ENCODE results near the gene SESN1.
A peak's percentile ranks its signal among the peaks of the same experiment; 100 is the strongest.
"Not testable (repeated sequence)": the region's sequence is repeated elsewhere in the genome, so short reads cannot be mapped to it uniquely, and the experiment has no call there.

SESN1 gene

GRCh38 chr6:109084146-109084545 lies 10.5 kb downstream of the SESN1 start:
- not testable (repeated sequence) for H3K4me3 Mint-ChIP-seq, H3K27me3 Mint-ChIP-seq, H3K27ac Mint-ChIP-seq

DNA sequence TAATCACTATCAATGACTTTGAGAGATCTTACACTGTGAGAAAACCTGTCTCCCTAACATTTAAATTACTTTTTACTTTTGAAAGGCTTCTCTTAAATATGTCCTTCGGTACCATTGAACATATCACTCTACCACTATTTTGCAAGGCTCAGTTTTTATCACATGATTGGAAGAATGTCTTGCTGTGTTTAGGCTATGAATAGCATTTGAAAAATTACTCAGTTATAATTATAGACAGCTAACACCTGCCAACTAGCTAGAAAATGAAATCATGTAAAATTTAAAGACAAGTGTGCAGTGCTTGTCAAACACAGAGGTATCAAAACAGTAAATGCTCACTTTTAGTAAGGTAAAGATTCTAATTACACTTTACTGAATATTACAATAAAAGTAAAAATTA lies 11.0 kb downstream of the SESN1 start:
- no peak for DNase-seq
- Mint-ChIP-seq H3K4me1 (peaks cover 4 to 12% of the 10 kb centered on the region in 2 donors), H3K36me3 (peaks cover 4 to 5% of the 10 kb centered on the region in 2 donors), H3K9me3 (no peaks in the 10 kb centered on the region), H3K4me3 (no peak overlapping the region), H3K27me3 (no peaks in the 10 kb centered on the region), H3K27ac (no peak overlapping the region)
- peak in 1 of 2 donors; percentile 42 for ATAC-seq (replicated peaks)

More at GRCh38 chr6:109084146-109084545, 10.5 kb downstream of the SESN1 start:
- not testable (repeated sequence) for H3K36me3 Mint-ChIP-seq; H3K9me3 Mint-ChIP-seq; ATAC-seq (replicated peaks); DNase-seq
- H3K4me1 Mint-ChIP-seq = peaks cover 4 to 17% of the 10 kb centered on the region in 2 donors

DNA sequence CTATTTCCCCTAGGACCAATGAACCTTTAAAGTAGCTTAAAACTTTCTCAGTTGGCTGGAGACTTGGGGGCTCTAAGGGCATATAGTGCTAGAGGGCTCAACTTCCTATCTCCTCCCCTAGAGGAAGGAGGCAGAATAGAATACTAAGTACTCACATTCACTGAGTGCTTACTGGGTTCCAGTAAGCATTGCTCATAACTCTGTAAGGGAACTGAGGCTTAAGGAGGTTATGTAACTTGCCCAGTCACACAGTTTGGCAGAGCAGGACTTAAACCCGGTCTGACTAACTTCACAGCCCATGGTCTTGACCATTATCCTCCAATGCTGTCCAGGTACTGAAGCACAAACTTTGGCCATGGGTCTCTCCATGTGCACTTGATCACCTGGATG lies 12.5 kb downstream of the SESN1 start:
- Mint-ChIP-seq H3K36me3 (peaks cover 4% of the 10 kb centered on the region in 2 donors), H3K27me3 (no peaks in the 10 kb centered on the region), H3K27ac (no peak overlapping the region), H3K4me1 (peaks cover 0 to 7% of the 10 kb centered on the region in 2 donors), H3K4me3 (peak overlapping the region in 1 of 2 donors; percentile 14), H3K9me3 (no peaks in the 10 kb centered on the region)
- ATAC-seq (replicated peaks) (peak in 1 of 2 donors; percentile 42), DNase-seq (no peak)

DNA sequence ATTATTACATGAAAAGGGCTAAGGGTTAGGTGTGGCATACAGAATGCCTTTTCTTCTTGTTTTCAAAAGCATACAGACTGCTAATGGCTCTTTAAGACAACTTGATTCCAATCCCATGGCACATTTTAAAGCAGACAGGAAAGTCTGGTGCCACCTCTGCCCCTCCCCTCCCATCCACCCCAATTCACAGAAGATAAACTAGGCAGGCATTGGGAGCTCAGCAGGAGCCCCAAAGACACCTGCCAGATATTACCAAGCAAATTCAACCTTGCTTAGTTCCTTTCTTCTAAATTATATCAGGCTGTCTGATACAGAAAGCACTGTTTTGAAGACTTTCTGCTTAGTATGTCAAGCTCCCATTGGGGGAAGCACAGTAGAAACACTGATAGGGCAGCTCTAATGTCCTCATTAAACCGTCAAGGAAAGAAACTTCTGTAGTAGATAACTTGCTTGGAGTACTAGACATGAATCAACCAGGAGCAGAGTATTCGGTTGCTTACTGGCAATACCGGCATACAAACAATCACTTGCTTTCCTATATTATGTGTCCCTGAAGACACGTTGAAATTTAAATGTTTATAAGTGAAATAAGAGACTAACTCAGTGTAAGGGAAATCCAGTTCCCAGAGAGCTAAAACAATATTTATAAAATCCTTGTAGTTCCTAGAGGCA lies 13.0 kb downstream of the SESN1 start:
- no peaks in the 10 kb centered on the region for H3K27me3 Mint-ChIP-seq
- H3K4me1 Mint-ChIP-seq = peaks cover 0 to 5% of the 10 kb centered on the region in 2 donors
- DNase-seq (no peak), ATAC-seq (replicated peaks) (no peak)
- H3K36me3 Mint-ChIP-seq = peaks cover 3 to 4% of the 10 kb centered on the region in 2 donors
- no peak overlapping the region for H3K27ac Mint-ChIP-seq
- no peaks in the 10 kb centered on the region for H3K9me3 Mint-ChIP-seq
- no peak overlapping the region for H3K4me3 Mint-ChIP-seq

GRCh38 chr6:109081026-109081425 lies 13.6 kb downstream of the SESN1 start:
- peaks cover 3 to 4% of the 10 kb centered on the region in 2 donors for H3K36me3 Mint-ChIP-seq
- no peak overlapping the region for H3K4me3 Mint-ChIP-seq
- H3K9me3 Mint-ChIP-seq = no peaks in the 10 kb centered on the region
- DNase-seq (no peak), ATAC-seq (replicated peaks) (no peak)
- no peak overlapping the region for H3K27ac Mint-ChIP-seq
- no peaks in the 10 kb centered on the region for H3K27me3 Mint-ChIP-seq
- H3K4me1 Mint-ChIP-seq = peaks cover 0 to 5% of the 10 kb centered on the region in 2 donors

- H3K27ac Mint-ChIP-seq = no peak overlapping the region
- H3K36me3 Mint-ChIP-seq = peaks cover 3 to 4% of the 10 kb centered on the region in 2 donors
- DNase-seq = no peak
- H3K27me3 Mint-ChIP-seq = no peaks in the 10 kb centered on the region
- H3K9me3 Mint-ChIP-seq = no peaks in the 10 kb centered on the region
- peaks cover 0 to 5% of the 10 kb centered on the region in 2 donors for H3K4me1 Mint-ChIP-seq
- H3K4me3 Mint-ChIP-seq = no peak overlapping the region
- ATAC-seq (replicated peaks) = no peak
These were observed 14.7 kb downstream of the SESN1 start for GRCh38 chr6:109079981-109080380.

- no peaks in the 10 kb centered on the region for H3K9me3 Mint-ChIP-seq
- no peaks in the 10 kb centered on the region for H3K27me3 Mint-ChIP-seq
- H3K4me1 Mint-ChIP-seq = peaks cover 7 to 11% of the 10 kb centered on the region in 2 donors
- DNase-seq (no peak), ATAC-seq (replicated peaks) (no peak)
- no peak overlapping the region for H3K4me3 Mint-ChIP-seq
- H3K36me3 Mint-ChIP-seq = no peaks in the 10 kb centered on the region
- no peak overlapping the region for H3K27ac Mint-ChIP-seq
These were observed 18.3 kb downstream of the SESN1 start for GRCh38 chr6:109076377-109076776.

DNA sequence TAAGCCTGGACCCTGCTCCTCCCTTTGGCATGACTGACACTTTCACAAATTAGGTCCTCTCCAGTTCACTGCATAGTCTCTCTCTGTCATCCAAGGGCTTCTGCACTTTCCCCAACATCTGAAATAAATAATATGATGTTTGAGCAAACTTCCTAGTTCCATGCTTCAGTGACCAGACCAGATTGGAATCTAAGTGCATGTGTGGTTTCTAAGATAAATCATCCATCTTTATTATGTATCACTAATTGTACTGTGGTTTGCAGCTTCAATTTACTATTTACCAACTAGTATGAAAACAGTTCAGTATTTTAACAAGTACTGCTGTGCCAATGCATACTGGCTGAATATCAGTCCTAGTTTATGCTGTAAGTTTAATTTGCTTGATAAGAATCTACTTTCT lies 18.7 kb downstream of the SESN1 start:
- ATAC-seq (replicated peaks) = no peak
- Mint-ChIP-seq H3K36me3 (no peaks in the 10 kb centered on the region), H3K9me3 (no peaks in the 10 kb centered on the region), H3K4me1 (peaks cover 8 to 15% of the 10 kb centered on the region in 2 donors), H3K27ac (peak overlapping the region; percentile 1), H3K27me3 (no peaks in the 10 kb centered on the region), H3K4me3 (no peak overlapping the region)
- DNase-seq = no peak

GRCh38 chr6:109074133-109074415 lies 20.6 kb downstream of the SESN1 start:
- no peak overlapping the region for H3K4me3 Mint-ChIP-seq
- H3K36me3 Mint-ChIP-seq = no peaks in the 10 kb centered on the region
- H3K27me3 Mint-ChIP-seq = no peaks in the 10 kb centered on the region
- DNase-seq (no peak), ATAC-seq (replicated peaks) (no peak)
- H3K27ac Mint-ChIP-seq = no peak overlapping the region
- H3K9me3 Mint-ChIP-seq = no peaks in the 10 kb centered on the region
- H3K4me1 Mint-ChIP-seq = peaks cover 10 to 18% of the 10 kb centered on the region in 2 donors

- Mint-ChIP-seq H3K36me3 (no peaks in the 10 kb centered on the region), H3K27me3 (no peaks in the 10 kb centered on the region), H3K4me3 (no peak overlapping the region), H3K9me3 (no peaks in the 10 kb centered on the region), H3K4me1 (peaks cover 10 to 18% of the 10 kb centered on the region in 2 donors), H3K27ac (no peak overlapping the region)
- ATAC-seq (replicated peaks) = peak; percentile 64 to 75
- peak; percentile 25 for DNase-seq
These were observed 21.1 kb downstream of the SESN1 start for GRCh38 chr6:109073344-109074132.

GRCh38 chr6:109071125-109071917 lies 23.3 kb downstream of the SESN1 start:
- no peak for DNase-seq
- ATAC-seq (replicated peaks) = no peak
- Mint-ChIP-seq H3K27ac (peak overlapping the region; percentile 34), H3K9me3 (no peaks in the 10 kb centered on the region), H3K4me3 (no peak overlapping the region), H3K4me1 (peaks cover 16 to 24% of the 10 kb centered on the region in 2 donors), H3K36me3 (no peaks in the 10 kb centered on the region), H3K27me3 (no peaks in the 10 kb centered on the region)

DNA sequence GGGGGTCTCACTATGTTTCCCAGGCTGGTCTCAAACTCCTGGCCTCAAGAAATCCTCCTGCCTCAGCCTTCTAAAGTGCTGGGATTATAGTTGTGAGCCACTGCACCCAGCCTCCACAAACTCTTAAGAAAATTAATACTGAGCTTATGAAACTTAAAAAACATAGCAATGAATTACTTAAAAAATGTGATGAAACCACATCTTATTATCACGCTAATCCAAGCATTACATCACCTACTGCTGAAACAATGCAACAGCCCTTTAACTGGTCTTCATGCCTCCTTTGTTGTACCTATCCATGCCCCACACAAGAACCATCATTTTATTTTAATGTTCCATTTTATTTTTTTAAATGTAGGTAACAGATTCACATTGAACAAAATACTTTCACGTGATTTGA lies 24.9 kb downstream of the SESN1 start:
- DNase-seq (no peak), ATAC-seq (replicated peaks) (no peak)
- H3K4me1 Mint-ChIP-seq = peaks cover 16 to 24% of the 10 kb centered on the region in 2 donors
- H3K4me3 Mint-ChIP-seq = no peak overlapping the region
- H3K27ac Mint-ChIP-seq = no peak overlapping the region
- no peaks in the 10 kb centered on the region for H3K9me3 Mint-ChIP-seq
- no peaks in the 10 kb centered on the region for H3K36me3 Mint-ChIP-seq
- H3K27me3 Mint-ChIP-seq = no peaks in the 10 kb centered on the region

DNA sequence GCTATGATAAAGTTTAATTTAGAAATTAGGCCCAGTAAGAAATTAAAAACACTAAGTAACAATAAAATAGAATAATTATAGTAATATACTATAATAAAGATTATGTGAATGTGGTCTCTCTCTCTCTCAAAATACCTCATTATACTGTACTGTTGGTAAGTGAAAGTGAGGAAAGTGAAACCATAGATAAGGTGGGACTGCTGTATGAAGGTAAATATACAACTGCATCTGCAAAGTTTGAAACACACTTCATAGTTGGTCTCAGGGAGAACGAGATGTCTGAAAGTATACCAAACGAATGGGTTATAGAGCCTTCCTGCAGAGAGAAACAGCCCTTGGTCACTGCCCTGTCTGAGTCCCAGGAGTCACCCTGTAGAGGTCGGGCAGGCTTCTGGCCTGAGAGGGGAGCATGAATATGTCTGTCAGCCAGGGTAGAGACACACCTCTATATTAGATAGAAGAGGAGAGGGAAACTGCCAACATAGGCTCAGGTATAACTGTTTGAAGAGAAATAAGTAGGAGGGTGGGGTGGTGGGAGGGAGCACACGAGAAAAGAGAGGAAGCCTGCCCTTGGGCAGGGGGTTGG lies 31.8 kb downstream of the SESN1 start:
- Mint-ChIP-seq H3K27me3 (no peaks in the 10 kb centered on the region), H3K4me1 (peaks cover 24 to 28% of the 10 kb centered on the region in 2 donors), H3K9me3 (no peaks in the 10 kb centered on the region), H3K4me3 (no peak overlapping the region), H3K27ac (no peak overlapping the region), H3K36me3 (peaks cover 3 to 4% of the 10 kb centered on the region in 2 donors)
- ATAC-seq (replicated peaks) (no peak), DNase-seq (no peak)

DNA sequence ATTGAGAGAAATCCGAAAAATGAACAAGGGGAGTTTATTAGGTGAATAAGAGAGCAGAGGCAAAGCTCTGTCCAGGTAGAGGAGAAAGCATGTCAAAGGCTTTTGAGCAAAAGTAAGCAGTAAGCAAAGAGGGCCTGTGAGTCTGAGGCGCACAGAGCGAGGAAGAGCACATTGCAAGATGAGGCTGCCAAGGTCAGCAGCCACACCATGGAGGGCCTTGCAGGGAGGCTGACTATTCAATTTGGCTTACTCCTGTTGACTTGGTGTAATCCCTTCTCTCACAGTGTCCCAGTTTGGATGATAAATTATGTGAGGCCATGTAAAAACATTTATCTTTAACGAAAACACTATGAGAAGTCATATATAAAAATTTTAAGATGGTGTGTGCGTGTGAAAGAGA lies 32.4 kb downstream of the SESN1 start:
- ATAC-seq (replicated peaks) (no peak), DNase-seq (no peak)
- Mint-ChIP-seq H3K9me3 (no peaks in the 10 kb centered on the region), H3K27ac (no peak overlapping the region), H3K4me3 (no peak overlapping the region), H3K36me3 (peaks cover 3 to 4% of the 10 kb centered on the region in 2 donors), H3K4me1 (peaks cover 20 to 22% of the 10 kb centered on the region in 2 donors), H3K27me3 (no peaks in the 10 kb centered on the region)
